Activated T-cell treated with anti-CD3 and anti-CD28 coated beads for 4 hours (primary cell): Measurements from ENCODE around the gene BID.
A peak's percentile ranks its signal among the peaks of the same experiment; 100 is the strongest.

Experiments
- DNase-seq: peaks from one replicate; pipeline ENCODE4 v3.0.0-alpha.2; 2020

The BID gene

GRCh38 chr22:17732251-17732854 is 41.9 kb downstream of the BID start:
- DNase-seq = no peak

GRCh38 chr22:17729561-17729960 is 44.7 kb downstream of the BID start:
- DNase-seq = no peak

- DNase-seq = no peak
Observed at GRCh38 chr22:17728786-17729185, 45.5 kb downstream of the BID start.

- DNase-seq = no peak
Observed at GRCh38 chr22:17726928-17727897, 47.1 kb downstream of the BID start.

GRCh38 chr22:17726006-17726927 is 48.0 kb downstream of the BID start:
- no peak for DNase-seq

- no peak for DNase-seq
Observed at GRCh38 chr22:17725500-17725796, 48.8 kb downstream of the BID start.

- DNase-seq = no peak
Observed at GRCh38 chr22:17724678-17725499, 49.4 kb downstream of the BID start.

- no peak for DNase-seq
Observed at GRCh38 chr22:17724241-17724640, 50.0 kb downstream of the BID start.

- no peak for DNase-seq
Observed at GRCh38 chr22:17719911-17720310, 54.4 kb downstream of the BID start.

GRCh38 chr22:17717708-17718107 is 56.6 kb downstream of the BID start:
- no peak for DNase-seq

GRCh38 chr22:17716529-17716928 is 57.7 kb downstream of the BID start:
- DNase-seq = no peak

GRCh38 chr22:17712441-17712840 is 61.8 kb downstream of the BID start:
- no peak for DNase-seq

GRCh38 chr22:17710023-17710422 is 64.2 kb downstream of the BID start:
- DNase-seq = no peak

- no peak for DNase-seq
Observed at GRCh38 chr22:17707526-17707925, 66.7 kb downstream of the BID start.

GRCh38 chr22:17706947-17707346 is 67.3 kb downstream of the BID start:
- DNase-seq = no peak

- DNase-seq = peak; percentile 11
Observed at GRCh38 chr22:17705951-17706900, 68.0 kb downstream of the BID start.

- no peak for DNase-seq
Observed at GRCh38 chr22:17705546-17705945, 68.7 kb downstream of the BID start.

- DNase-seq = no peak
Observed at GRCh38 chr22:17703811-17704210, 70.5 kb downstream of the BID start.

- no peak for DNase-seq
Observed at GRCh38 chr22:17700778-17701177, 73.5 kb downstream of the BID start.

GRCh38 chr22:17699696-17700340 is 74.5 kb downstream of the BID start:
- no peak for DNase-seq

- DNase-seq = no peak
Observed at GRCh38 chr22:17698948-17699347, 75.3 kb downstream of the BID start.
